ENCODE data around the gene FOXO3.

The FOXO3 gene

GRCh38 chr6:108673602-108674001 is 112.9 kb downstream of the FOXO3 start:
- TF ChIP-seq EZH2phosphoT487 (IDR thresholded peaks at IDR 0.05; ENCODE audit: borderline replicate concordance, low read length) (no peak), CTCF (IDR thresholded peaks at IDR 0.05; ENCODE audit: low read depth, low read length, poor library complexity, severe bottlenecking) (no peak)
- Histone ChIP-seq H3K4me1 (ENCODE audit: control insufficient read depth, low read length) (no peaks in the 10 kb centered on the region), H3K4me2 (ENCODE audit: low read length) (no peak overlapping the region), H3K4me3 (ENCODE audit: low read length) (no peak overlapping the region), H3F3A (ENCODE audit: control insufficient read depth, insufficient read depth) (no peaks in the 10 kb centered on the region), H3K36me3 (ENCODE audit: control insufficient read depth, low read length) (no peaks in the 10 kb centered on the region), H3K27me3 (ENCODE audit: control insufficient read depth, low read length) (no peaks in the 10 kb centered on the region), H3K9me2 (replicated peaks; ENCODE audit: control insufficient read depth, low read length) (no peaks in the 10 kb centered on the region), H4K20me1 (ENCODE audit: control insufficient read depth, insufficient read depth, low read depth, low read length) (no peaks in the 10 kb centered on the region; the same call in none of the 2 replicates), H3K27ac (ENCODE audit: low read depth, low read length) (no peak overlapping the region), H3K9me3 (ENCODE audit: control insufficient read depth, insufficient read depth, low read length) (no peaks in the 10 kb centered on the region), H3K79me2 (ENCODE audit: control insufficient read depth, low read length) (peaks cover 2% of the 10 kb centered on the region; the same call in 1 of the 2 replicates)

- H3F3A ChIP-seq (ENCODE audit: control insufficient read depth, insufficient read depth) = no peaks in the 10 kb centered on the region
- H3K4me1 ChIP-seq (ENCODE audit: control insufficient read depth, low read length) = no peaks in the 10 kb centered on the region
- H3K9me2 ChIP-seq (replicated peaks; ENCODE audit: control insufficient read depth, low read length) = no peaks in the 10 kb centered on the region
- H3K79me2 ChIP-seq (ENCODE audit: control insufficient read depth, low read length) = peaks cover 2% of the 10 kb centered on the region; the same call in 1 of the 2 replicates
- H3K4me2 ChIP-seq (ENCODE audit: low read length) = no peak overlapping the region
- no peak overlapping the region for H3K27ac ChIP-seq (ENCODE audit: low read depth, low read length)
- H4K20me1 ChIP-seq (ENCODE audit: control insufficient read depth, insufficient read depth, low read depth, low read length) = no peaks in the 10 kb centered on the region; the same call in none of the 2 replicates
- H3K9me3 ChIP-seq (ENCODE audit: control insufficient read depth, insufficient read depth, low read length) = no peaks in the 10 kb centered on the region
- no peak for TF ChIP-seq EZH2phosphoT487 (IDR thresholded peaks at IDR 0.05; ENCODE audit: borderline replicate concordance, low read length)
- TF ChIP-seq CTCF (IDR thresholded peaks at IDR 0.05; ENCODE audit: low read depth, low read length, poor library complexity, severe bottlenecking) = no peak
- H3K36me3 ChIP-seq (ENCODE audit: control insufficient read depth, low read length) = no peaks in the 10 kb centered on the region
- H3K27me3 ChIP-seq (ENCODE audit: control insufficient read depth, low read length) = no peaks in the 10 kb centered on the region
- no peak overlapping the region for H3K4me3 ChIP-seq (ENCODE audit: low read length)
Observed at GRCh38 chr6:108675226-108676200, 114.8 kb downstream of the FOXO3 start.

GRCh38 chr6:108676555-108676954 is 115.8 kb downstream of the FOXO3 start:
- Histone ChIP-seq H3K9me3 (ENCODE audit: control insufficient read depth, insufficient read depth, low read length) (no peaks in the 10 kb centered on the region), H3F3A (ENCODE audit: control insufficient read depth, insufficient read depth) (no peaks in the 10 kb centered on the region), H3K4me3 (ENCODE audit: low read length) (no peak overlapping the region), H3K4me1 (ENCODE audit: control insufficient read depth, low read length) (no peaks in the 10 kb centered on the region), H3K27me3 (ENCODE audit: control insufficient read depth, low read length) (no peaks in the 10 kb centered on the region), H3K27ac (ENCODE audit: low read depth, low read length) (no peak overlapping the region), H3K36me3 (ENCODE audit: control insufficient read depth, low read length) (no peaks in the 10 kb centered on the region), H3K4me2 (ENCODE audit: low read length) (no peak overlapping the region), H4K20me1 (ENCODE audit: control insufficient read depth, insufficient read depth, low read depth, low read length) (no peaks in the 10 kb centered on the region; the same call in none of the 2 replicates), H3K79me2 (ENCODE audit: control insufficient read depth, low read length) (no peaks in the 10 kb centered on the region), H3K9me2 (replicated peaks; ENCODE audit: control insufficient read depth, low read length) (no peaks in the 10 kb centered on the region)
- TF ChIP-seq CTCF (IDR thresholded peaks at IDR 0.05; ENCODE audit: low read depth, low read length, poor library complexity, severe bottlenecking) (no peak), EZH2phosphoT487 (IDR thresholded peaks at IDR 0.05; ENCODE audit: borderline replicate concordance, low read length) (no peak)

Data from DOHH2 (cell line).